Adrenal gland (tissue), 5 donors: ENCODE results near the gene HBS1L.

ENCODE experiments used
- POLR2A ChIP-seq, 2 donors: fragments of 450-650 bp; IDR thresholded peaks; one replicate each; pipeline ENCODE4 v1.6.1; 2017; ENCODE audit warnings: antibody characterized with exemption in 2 of 2, mild to moderate bottlenecking in 2 of 2, moderate library complexity in 1 of 2
- TF ChIP-seq, protein P1 (sequence below), 6 experiments: fragments of 450-650 bp in 4 of 6; fragments of 200-600 bp in 2 of 6; sonication (generic) in 1 of 6; IDR thresholded peaks; 1 replicate in 5 of 6; 2 replicates in 1 of 6; pipeline versions ENCODE4 v1.5.1 to v1.8.0; 2016 to 2021; ENCODE audit warnings: antibody characterized with exemption in 6 of 6, mild to moderate bottlenecking in 2 of 6, moderate library complexity in 1 of 6
- donor health status: DM: no; HTN: no; CAD: no.

GRCh38 chr6:135092724-135093123 is 38.1 kb upstream of the HBS1L start:
- TF ChIP-seq, protein P1, sequence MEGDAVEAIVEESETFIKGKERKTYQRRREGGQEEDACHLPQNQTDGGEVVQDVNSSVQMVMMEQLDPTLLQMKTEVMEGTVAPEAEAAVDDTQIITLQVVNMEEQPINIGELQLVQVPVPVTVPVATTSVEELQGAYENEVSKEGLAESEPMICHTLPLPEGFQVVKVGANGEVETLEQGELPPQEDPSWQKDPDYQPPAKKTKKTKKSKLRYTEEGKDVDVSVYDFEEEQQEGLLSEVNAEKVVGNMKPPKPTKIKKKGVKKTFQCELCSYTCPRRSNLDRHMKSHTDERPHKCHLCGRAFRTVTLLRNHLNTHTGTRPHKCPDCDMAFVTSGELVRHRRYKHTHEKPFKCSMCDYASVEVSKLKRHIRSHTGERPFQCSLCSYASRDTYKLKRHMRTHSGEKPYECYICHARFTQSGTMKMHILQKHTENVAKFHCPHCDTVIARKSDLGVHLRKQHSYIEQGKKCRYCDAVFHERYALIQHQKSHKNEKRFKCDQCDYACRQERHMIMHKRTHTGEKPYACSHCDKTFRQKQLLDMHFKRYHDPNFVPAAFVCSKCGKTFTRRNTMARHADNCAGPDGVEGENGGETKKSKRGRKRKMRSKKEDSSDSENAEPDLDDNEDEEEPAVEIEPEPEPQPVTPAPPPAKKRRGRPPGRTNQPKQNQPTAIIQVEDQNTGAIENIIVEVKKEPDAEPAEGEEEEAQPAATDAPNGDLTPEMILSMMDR (IDR thresholded peaks at IDR 0.05), result no peak
- TF ChIP-seq POLR2A (IDR thresholded peaks at IDR 0.05), result no peak
